Uterus (tissue), 4 donors: ENCODE measurements around the gene LCNL1. TPM values are rescaled to one million over a fixed set of nuclear protein-coding genes. Genes with fewer than 3 reads are reported as not detected.

Source experiments
- DNase-seq, 2 donors: peaks; one replicate each; pipeline ENCODE4 v3.0.0-alpha.2; 2019 to 2020
- H3K27ac ChIP-seq, 2 donors: fragments of 200-600 bp; sonication (generic); 1 replicate in 1 of 2; 2 replicates in 1 of 2; pipeline ENCODE4 v1.5.1; 2016 to 2018
- H3K27me3 ChIP-seq, 2 donors: fragments of 200-600 bp; sonication (generic); one replicate each; pipeline ENCODE4 v1.5.1; 2018 to 2019; ENCODE audit warnings: control low read depth in 1 of 2
- H3K36me3 ChIP-seq, 2 donors: fragments of 200-600 bp; sonication (generic); one replicate each; pipeline ENCODE4 v1.5.1; 2019; ENCODE audit warnings: control low read depth in 1 of 2
- H3K4me1 ChIP-seq, 2 donors: fragments of 200-600 bp; sonication (generic); one replicate each; pipeline ENCODE4 v1.5.1; 2018 to 2019; ENCODE audit warnings: control low read depth in 1 of 2
- H3K4me3 ChIP-seq, 2 donors: fragments of 200-600 bp; sonication (generic); 1 replicate in 1 of 2; 2 replicates in 1 of 2; pipeline ENCODE4 v1.5.1; 2018 to 2019; ENCODE audit warnings: mild to moderate bottlenecking in 1 of 2
- H3K9me3 ChIP-seq, 2 donors: fragments of 200-600 bp; sonication (generic); one replicate each; pipeline ENCODE4 v1.5.1; 2019; ENCODE audit warnings: control low read depth in 1 of 2
- POLR2A ChIP-seq, 2 donors: fragments of 450-650 bp; IDR thresholded peaks; one replicate each; pipeline ENCODE4 v1.6.1; 2016; ENCODE audit warnings: antibody characterized with exemption in 2 of 2, mild to moderate bottlenecking in 1 of 2, moderate library complexity in 1 of 2
- intact Hi-C: fragments of 100-400 bp; cut with DNase I; formaldehyde crosslinking; loops from one replicate; pipeline ENCODE4 v1.15.1; 2023; ENCODE audit warnings: low total_unique reads
- total RNA-seq, 4 donors: library from RNA; depleted of rRNA in 3 of 4; stranded (reverse); fragments of >200 nt in 3 of 4; gene quantifications; one replicate each; pipeline versions ENCODE4 v1.1.0 to v1.2.4, GENCODE V29; 2014 to 2023
- TF ChIP-seq, protein P1 (sequence below), 4 experiments: fragments of 200-600 bp in 2 of 4; fragments of 450-650 bp in 2 of 4; sonication (generic) in 2 of 4; IDR thresholded peaks; one replicate each; pipeline ENCODE4 v1.5.1; 2016 to 2019; ENCODE audit warnings: antibody characterized with exemption in 4 of 4, mild to moderate bottlenecking in 2 of 4, moderate library complexity in 1 of 4
- donor health status: DM: yes; HTN: yes; CAD: no.

The LCNL1 gene
- total RNA-seq, 4 donors from 2014 or later, result under 0.01 to 6.9 (median 0.54) TPM

DNA sequence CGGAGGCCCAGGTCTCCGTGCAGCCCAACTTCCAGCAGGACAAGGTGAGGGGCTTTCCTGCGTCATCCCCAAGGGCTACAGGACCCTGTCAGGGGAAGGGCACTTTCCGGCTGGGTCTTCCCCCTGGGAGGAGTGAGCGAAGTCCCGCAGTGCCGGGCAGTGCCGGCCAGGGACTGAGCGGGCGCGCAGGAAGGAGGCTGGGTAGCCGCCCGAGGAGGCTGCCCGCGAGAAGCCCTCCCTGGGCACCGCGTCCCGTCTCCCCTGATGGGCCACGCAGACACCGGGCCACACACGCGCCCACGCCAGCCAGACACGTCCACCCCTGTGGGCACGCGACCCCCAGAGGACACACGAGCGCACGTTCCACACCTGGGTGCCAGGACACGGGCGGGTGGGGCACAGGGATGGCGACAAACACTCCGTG, 5.1 kb upstream of the LCNL1 start:
- no peak for TF ChIP-seq POLR2A (IDR thresholded peaks at IDR 0.05)
- TF ChIP-seq, protein P1, sequence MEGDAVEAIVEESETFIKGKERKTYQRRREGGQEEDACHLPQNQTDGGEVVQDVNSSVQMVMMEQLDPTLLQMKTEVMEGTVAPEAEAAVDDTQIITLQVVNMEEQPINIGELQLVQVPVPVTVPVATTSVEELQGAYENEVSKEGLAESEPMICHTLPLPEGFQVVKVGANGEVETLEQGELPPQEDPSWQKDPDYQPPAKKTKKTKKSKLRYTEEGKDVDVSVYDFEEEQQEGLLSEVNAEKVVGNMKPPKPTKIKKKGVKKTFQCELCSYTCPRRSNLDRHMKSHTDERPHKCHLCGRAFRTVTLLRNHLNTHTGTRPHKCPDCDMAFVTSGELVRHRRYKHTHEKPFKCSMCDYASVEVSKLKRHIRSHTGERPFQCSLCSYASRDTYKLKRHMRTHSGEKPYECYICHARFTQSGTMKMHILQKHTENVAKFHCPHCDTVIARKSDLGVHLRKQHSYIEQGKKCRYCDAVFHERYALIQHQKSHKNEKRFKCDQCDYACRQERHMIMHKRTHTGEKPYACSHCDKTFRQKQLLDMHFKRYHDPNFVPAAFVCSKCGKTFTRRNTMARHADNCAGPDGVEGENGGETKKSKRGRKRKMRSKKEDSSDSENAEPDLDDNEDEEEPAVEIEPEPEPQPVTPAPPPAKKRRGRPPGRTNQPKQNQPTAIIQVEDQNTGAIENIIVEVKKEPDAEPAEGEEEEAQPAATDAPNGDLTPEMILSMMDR (IDR thresholded peaks at IDR 0.05), result no peak
- H3K4me1 ChIP-seq, result no peaks in the 10 kb centered on the region

DNA sequence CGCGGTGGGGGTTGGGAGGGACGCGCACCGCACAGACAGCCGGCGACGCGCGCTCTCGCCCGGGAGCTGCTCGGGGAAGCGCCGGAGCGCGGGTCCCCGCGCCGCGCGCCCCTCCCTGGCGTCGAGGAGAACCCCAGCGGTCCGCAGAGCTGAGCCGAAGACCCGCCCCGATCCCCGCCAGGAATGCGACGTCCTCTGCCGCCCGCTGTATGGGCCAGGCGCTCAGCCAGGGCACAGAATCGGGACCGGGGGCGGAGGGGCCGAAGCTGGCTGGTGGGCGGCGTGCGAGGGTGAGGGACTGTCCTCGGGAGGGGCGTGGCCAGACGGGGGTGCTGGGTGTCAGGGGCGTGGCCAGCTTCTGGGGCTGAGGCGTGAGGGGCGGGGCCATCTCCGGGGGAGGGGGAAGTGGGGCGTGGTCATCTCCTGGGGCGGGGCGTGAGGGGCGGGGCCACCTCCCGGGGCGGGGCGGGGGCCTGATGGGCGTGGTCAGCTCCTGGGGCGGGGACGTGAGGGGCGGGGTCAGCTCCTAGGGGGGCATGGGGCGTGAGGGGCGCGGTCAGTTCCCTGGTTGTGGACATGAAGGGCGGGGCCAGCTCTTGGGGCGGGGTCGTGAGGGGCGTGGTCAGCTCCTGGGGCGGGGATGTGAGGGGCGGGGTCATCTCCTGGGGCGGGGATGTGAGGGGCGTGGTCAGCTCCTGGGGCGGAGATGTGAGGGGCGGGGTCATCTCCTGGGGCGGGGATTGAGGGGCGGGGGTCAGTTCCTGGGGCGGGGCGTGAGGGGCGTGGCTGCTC, 4.5 kb upstream of the LCNL1 start:
- H3K4me3 ChIP-seq, result peak overlapping the region; percentile 28 to 32
- H3K27ac ChIP-seq, result peak overlapping the region; percentile 28 to 32
- H3K9me3 ChIP-seq, result no peaks in the 10 kb centered on the region
- no peaks in the 10 kb centered on the region for H3K4me1 ChIP-seq
- H3K36me3 ChIP-seq, result no peaks in the 10 kb centered on the region
- H3K27me3 ChIP-seq, result no peaks in the 10 kb centered on the region
- intact Hi-C loops, result no loop called here
- TF ChIP-seq POLR2A (IDR thresholded peaks at IDR 0.05), result peak in 1 of 2 donors; percentile 21
- TF ChIP-seq, protein P1 (IDR thresholded peaks at IDR 0.05), result peak in 1 of 4 experiments; percentile 3
- peak; percentile 61 to 62 for DNase-seq

More for the DNA sequence above, 5.1 kb upstream of the LCNL1 start:
- DNase-seq, result no peak
- peak overlapping the region; percentile 28 to 32 for H3K4me3 ChIP-seq
- H3K27me3 ChIP-seq, result no peaks in the 10 kb centered on the region
- no peaks in the 10 kb centered on the region for H3K36me3 ChIP-seq
- peak overlapping the region; percentile 28 to 32 for H3K27ac ChIP-seq
- no peaks in the 10 kb centered on the region for H3K9me3 ChIP-seq
- intact Hi-C loops, result no loop called here

DNA sequence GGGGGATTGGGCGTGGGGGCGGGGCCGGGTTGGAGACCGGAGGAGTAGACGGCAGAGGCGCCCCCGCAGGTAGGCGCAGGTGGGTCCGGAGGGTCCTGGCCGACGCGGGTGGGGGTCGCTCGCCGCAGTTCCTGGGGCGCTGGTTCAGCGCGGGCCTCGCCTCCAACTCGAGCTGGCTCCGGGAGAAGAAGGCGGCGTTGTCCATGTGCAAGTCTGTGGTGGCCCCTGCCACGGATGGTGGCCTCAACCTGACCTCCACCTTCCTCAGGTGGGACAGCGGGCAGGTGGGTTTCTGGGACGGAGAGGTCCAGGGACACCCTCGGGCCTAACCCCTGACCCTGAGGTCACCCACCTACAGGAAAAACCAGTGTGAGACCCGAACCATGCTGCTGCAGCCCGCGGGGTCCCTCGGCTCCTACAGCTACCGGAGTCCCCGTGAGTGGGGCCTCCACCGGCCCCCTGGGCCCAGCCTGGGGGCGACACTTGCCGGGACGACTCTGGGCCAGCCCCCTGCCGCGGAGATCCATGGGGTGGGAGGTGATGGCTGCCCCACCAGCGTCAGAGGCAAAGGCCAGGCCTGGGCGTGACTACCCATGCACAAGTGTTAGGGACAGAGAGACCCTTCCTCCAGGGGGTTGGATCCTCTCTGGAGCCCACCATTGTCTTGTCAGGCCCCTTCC, 3.8 kb upstream of the LCNL1 start:
- Histone ChIP-seq H3K27ac (no peak overlapping the region), H3K27me3 (no peaks in the 10 kb centered on the region), H3K9me3 (no peaks in the 10 kb centered on the region), H3K4me1 (no peaks in the 10 kb centered on the region), H3K36me3 (no peaks in the 10 kb centered on the region), H3K4me3 (no peak overlapping the region)
- DNase-seq, result no peak
- TF ChIP-seq, protein P1 (IDR thresholded peaks at IDR 0.05), result no peak
- intact Hi-C loops, result no loop called here

DNA sequence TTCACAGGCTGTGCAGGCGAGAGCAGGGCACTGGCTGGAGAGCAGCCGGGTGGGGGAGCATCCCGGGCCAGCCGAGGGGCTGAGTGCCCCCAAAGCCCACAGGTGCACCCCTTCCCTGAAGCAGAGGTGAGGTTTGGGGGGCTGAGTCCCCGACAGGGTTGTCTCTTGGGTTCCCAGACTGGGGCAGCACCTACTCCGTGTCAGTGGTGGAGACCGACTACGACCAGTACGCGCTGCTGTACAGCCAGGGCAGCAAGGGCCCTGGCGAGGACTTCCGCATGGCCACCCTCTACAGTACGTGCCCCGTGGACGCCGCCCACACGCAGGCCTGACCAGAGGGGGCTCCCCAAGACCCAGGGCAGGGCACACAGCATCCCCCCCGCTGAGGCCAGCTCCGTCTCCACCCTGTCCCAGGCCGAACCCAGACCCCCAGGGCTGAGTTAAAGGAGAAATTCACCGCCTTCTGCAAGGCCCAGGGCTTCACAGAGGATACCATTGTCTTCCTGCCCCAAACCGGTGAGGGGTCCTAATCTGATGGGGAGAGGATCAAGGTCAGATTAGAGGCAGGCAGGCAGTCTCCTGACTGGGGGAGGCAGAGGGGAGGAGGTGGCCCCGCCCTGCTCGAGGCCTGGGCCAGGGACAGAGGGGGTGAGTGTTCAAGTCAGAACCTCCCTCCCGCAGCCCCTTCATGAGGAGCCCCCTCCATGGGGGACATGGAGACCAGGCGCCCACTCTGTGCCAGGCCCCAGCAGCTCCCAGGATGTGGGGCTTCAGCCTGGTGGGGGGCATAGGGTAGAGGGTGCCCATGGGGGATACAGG, 2.8 kb upstream of the LCNL1 start:
- Histone ChIP-seq H3K4me3 (no peak overlapping the region), H3K27ac (no peak overlapping the region), H3K4me1 (no peaks in the 10 kb centered on the region), H3K27me3 (peaks cover 4 to 6% of the 10 kb centered on the region in 2 donors), H3K9me3 (no peaks in the 10 kb centered on the region), H3K36me3 (no peaks in the 10 kb centered on the region)
- TF ChIP-seq, protein P1 (IDR thresholded peaks at IDR 0.05), result no peak
- TF ChIP-seq POLR2A (IDR thresholded peaks at IDR 0.05), result no peak
- DNase-seq, result no peak
- intact Hi-C loops, result no loop called here
